ENCODE data around the gene WWOX.

GRCh38 chr16:78130083-78130608, 30.7 kb downstream of the WWOX start:
- TF ChIP-seq CTCF (IDR thresholded peaks at IDR 0.05) (no peak), EP300 (IDR thresholded peaks at IDR 0.05) (no peak), POLR2A (IDR thresholded peaks at IDR 0.05) (no peak), POLR2AphosphoS5 (IDR thresholded peaks at IDR 0.05) (no peak)
